ENCODE data around the gene RPTOR.
A peak's percentile ranks its signal among the peaks of the same experiment; 100 is the strongest.

GRCh38 chr17:80761110-80761871 lies 216.7 kb downstream of the RPTOR start:
- TF ChIP-seq, protein P1, sequence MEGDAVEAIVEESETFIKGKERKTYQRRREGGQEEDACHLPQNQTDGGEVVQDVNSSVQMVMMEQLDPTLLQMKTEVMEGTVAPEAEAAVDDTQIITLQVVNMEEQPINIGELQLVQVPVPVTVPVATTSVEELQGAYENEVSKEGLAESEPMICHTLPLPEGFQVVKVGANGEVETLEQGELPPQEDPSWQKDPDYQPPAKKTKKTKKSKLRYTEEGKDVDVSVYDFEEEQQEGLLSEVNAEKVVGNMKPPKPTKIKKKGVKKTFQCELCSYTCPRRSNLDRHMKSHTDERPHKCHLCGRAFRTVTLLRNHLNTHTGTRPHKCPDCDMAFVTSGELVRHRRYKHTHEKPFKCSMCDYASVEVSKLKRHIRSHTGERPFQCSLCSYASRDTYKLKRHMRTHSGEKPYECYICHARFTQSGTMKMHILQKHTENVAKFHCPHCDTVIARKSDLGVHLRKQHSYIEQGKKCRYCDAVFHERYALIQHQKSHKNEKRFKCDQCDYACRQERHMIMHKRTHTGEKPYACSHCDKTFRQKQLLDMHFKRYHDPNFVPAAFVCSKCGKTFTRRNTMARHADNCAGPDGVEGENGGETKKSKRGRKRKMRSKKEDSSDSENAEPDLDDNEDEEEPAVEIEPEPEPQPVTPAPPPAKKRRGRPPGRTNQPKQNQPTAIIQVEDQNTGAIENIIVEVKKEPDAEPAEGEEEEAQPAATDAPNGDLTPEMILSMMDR (IDR thresholded peaks at IDR 0.05) = no peak
- peak; percentile 71; the same call in 1 of the 2 replicates for TF ChIP-seq NFIC (IDR thresholded peaks at IDR 0.05; ENCODE audit: borderline replicate concordance)
